ENCODE results near the gene RIOK2.
"Not testable (repeated sequence)": the region's sequence is repeated elsewhere in the genome, so short reads cannot be mapped to it uniquely, and the experiment has no call there.

RIOK2 gene

DNA sequence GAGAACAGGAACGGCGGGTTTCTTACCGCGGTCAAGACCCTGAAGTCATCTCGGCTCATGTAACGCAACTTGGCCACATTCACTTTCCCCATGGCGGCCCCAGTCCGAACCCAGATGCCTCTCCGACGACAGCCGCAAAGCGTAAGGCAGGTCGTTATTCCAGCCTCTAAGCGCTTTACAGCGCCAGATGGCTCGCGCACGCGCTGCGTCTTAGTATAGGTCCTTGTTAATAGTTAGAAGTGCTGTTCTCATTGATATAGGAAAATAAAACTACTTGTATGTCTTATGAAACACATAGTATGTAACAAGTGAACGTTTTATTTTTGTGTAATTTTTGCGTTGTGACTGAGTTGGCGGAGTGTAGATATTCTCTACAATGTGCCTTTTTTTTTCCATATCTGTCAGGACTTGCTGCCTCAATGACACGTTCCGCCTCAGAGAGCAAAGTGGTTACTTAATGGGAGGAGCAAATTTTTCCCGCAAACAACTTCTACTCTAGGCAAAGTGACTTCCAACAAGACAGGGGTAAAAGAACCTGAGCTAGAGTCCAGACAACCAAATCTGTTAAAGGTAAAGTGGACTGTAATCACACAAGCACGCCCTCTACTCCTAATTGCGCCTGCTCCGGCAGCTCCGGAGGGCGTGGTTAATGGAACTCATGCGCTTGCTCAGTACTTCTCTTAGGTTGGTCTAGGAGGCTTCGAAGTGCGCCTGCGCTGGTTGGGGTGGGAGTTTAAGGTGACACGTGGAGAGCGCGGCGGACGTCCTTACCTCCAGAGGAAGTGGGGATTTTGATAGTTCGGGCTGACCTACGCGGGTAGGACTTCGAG is at the start of gene RIOK2:
TSS of gene RIOK2 (minus strand) at position 148 of the 830 bp plus-strand sequence. CDS start at position 92, 56 bp downstream.
- DNase-seq, result peak; percentile 74 to 98 (median 91)

GRCh38 chr5:97231025-97231636 is 48.1 kb upstream of the RIOK2 start:
- peak in 3 of 6 experiments; percentile 7 to 44 (median 36) for DNase-seq

GRCh38 chr5:97229688-97230285 is 46.7 kb upstream of the RIOK2 start:
- DNase-seq, result no peak

GRCh38 chr5:97229196-97229595 is 46.1 kb upstream of the RIOK2 start:
- no peak for DNase-seq

DNA sequence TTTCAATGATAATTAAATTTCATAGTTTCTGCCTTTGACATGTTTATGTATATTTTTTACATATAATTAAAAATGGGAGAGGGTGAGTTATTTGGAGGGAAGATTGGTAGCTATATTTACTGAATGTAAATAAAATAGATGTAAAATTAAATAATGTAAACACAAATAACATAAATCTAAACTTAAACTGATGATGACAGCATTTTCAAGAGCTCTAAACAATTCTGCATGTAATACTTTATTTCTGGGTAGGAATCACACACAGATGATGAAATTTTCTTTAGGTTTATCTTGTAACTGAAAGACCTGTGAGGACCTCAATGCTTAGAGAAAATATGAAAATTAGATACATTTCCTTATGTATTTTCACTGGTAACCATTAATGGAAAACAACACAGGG is 42.2 kb upstream of the RIOK2 start:
- no peak for DNase-seq

DNA sequence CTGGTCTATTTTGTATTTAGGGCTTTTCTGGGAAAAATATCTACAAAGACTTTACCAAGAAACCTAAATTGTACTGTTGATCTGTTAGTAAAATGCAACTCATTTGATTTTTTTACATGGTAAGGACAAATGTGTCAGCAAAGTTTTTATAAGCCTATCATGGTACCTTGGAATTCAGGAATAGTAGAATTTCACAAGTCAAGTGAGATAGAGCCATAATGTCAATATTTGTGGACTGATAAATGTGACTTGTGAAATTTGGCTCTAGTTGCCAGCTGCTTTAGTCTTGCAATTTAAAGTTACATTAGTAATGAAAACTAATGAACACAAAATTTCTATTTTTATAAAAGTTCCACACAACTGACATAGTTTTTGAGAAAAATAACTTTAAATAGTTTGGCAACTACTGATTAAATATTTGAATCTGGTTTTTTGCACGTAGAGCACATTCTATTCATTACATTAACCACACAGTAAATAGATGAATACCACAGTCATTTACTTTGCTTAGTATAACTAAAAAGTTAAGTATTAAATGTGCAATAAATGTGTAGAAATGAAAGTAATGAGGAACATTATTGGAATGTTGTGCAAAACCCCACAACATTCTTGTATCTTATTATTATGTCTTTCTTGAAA is 41.2 kb upstream of the RIOK2 start:
- DNase-seq, result no peak

DNA sequence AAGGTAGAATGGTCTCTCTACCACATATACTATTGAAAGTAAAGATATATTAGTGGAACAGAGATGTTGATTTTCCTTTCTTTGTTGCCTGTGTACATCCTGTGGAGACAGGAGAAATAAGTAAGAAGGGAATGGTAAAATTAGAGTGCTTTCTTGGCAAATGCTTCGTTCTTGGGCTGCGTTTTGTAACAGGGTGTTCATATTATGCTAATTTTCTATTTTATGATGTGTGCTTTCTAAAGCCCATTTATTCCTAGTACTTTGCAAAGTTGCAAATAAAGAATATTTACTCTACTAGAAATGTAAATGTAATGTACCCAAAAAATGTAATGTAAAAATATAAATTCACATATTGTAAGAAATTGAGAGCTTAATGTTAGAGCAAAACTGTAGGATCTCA is 40.5 kb upstream of the RIOK2 start:
- no peak for DNase-seq

DNA sequence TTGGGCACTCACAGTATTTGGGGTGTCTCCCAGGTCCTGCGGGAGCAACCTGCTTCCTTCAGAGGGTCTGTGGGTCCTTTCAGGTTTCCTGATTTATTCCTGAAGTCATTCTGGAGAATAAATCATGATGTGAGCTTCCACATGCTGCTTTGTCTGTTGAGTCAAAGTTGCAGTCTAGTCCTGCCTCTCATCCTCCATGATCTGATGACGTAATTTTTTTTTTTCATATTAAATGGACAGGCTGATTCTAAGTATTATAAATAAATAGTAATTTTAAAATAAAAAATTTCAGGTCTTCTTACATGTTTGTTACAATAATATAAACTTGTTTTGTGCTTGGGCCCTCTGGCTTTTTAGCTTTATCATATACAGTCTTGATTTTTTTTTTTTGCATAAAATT is 26.3 kb upstream of the RIOK2 start:
- no peak for DNase-seq

- DNase-seq, result no peak
Measured at GRCh38 chr5:97208714-97209113, 25.7 kb upstream of the RIOK2 start.

- no peak for DNase-seq
Measured at GRCh38 chr5:97208184-97208713, 25.2 kb upstream of the RIOK2 start.

GRCh38 chr5:97194366-97194765 is 11.3 kb upstream of the RIOK2 start:
- DNase-seq, result no peak

- DNase-seq, result no peak
Measured at GRCh38 chr5:97193355-97193688, 10.3 kb upstream of the RIOK2 start.

DNA sequence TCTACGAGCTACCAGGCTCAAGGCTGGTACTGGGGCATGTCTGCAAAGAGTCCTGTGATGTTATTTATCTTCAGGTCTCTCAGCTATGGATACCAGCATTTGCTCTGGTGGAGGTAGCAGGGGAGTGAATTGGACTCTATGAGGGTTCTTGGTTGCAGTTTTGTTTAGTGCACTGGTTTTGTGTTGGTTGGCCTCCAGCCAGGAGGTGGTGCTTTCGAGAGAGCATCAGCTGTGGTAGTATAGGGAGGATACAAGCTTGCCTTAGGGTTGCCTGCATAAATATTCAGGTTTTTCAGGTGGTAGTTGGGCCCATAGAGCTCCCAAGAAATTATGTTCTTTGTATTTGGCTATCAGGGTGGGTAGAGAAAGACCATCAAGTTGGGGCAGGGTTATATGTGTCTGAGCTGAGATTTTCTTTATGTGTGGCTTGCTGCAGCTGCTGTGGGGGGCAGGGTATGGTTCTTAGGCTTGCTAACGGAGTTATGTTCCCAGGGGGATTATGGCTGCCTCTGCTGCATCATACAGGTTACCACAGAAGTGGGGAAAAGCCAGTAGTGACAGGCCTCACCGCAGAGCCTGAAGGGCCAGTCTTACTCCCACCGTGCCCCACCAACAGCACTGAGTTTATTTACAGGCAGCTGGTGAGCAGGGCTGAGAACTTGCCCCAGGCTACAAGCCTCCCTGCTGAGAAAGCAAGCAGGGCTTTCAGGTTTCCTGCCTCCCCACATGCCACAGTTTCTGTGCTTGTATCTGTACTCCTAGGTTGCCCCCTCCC is 9.7 kb upstream of the RIOK2 start:
- DNase-seq, result no peak

DNA sequence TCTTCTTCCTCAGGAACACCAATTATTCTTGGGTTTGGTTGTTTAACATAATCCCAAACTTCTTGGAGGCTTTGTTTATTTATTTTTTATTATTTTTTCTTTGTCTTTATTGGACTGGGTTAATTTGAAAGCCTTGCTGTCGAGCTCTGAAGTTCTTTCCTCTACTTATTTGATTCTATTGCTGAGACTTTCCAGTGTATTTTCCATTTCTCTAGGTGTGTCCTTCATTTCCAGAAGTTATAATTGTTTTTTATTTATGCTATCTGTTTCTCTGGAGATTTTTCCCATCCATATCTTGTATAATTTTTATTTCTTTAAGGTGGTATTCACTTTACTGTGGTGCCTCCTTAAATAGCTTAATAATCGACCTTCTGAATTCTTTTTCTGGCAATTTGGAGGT is 8.8 kb upstream of the RIOK2 start:
- DNase-seq, result no peak

GRCh38 chr5:97189523-97189922 is 6.5 kb upstream of the RIOK2 start:
- not testable (repeated sequence) for DNase-seq

- no peak for DNase-seq
Measured at GRCh38 chr5:97183930-97184213, 825 bp upstream of the RIOK2 start.

DNA sequence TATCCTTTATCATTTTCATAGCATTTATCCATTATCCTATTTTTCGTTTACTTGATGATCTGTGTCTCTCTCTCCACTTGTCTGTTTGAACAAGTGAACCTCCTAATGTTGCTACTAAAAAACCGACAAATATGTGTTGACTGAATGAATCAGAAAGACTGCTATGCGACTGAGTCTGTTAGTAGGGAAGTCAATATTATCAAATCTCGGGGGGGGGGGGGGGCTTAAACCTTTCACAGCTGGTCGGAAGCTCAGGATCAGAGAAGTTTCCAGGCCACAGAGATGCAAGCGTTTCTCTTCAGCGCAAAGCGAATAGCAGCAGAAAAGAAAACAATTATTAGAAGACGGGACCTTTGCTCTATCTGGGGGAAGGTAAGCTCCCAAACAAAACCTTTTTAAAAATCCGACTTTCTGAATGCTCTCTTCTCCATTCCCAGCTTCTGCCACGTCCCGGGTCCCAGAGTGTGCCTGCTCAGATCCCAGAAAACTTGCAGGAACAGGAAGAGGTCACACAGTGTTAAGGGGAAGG is 412 bp downstream of the RIOK2 start:
- DNase-seq, result no peak

GRCh38 chr5:97181856-97182545 is 1.0 kb downstream of the RIOK2 start:
- DNase-seq, result no peak

GRCh38 chr5:97179457-97179856 is 3.6 kb downstream of the RIOK2 start:
- DNase-seq, result not testable (repeated sequence)

DNA sequence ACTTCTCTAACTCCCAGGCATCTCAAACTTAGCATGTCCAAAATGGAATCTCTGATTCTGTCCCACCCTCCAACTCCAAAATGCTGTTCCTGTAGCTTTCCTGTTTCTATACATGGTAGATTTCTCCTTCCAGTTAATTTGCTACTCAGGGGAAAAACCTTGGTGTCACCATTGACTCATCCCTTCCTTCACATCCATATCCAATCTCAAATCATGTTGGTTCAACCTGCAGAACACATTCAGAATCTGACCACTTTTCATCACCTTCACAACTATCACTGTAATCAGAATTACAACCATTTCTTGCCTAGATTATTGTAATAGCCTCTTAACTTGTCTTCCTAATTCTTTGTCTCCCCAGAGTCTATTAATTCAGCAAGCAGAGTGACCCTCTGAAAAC is 10.8 kb downstream of the RIOK2 start:
- DNase-seq, result no peak

DNA sequence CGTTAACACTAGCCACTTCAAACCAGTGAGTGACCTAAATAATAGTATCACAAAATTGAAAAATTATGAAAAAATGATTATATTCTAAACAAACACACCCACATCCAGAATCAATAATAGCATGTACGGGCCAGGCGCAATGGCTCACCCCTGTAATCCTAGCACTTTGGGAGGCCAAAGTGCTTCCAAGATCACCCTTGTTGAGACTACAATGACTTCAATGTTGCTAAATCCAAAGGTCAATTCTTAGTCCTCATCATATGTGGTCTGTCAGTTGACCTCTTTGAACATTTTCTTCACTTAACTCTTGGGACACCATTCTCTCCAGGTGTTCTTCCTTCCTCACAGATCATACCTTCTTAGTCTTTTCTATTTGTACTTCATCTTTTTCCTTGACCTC is 11.3 kb downstream of the RIOK2 start:
- DNase-seq, result no peak

DNA sequence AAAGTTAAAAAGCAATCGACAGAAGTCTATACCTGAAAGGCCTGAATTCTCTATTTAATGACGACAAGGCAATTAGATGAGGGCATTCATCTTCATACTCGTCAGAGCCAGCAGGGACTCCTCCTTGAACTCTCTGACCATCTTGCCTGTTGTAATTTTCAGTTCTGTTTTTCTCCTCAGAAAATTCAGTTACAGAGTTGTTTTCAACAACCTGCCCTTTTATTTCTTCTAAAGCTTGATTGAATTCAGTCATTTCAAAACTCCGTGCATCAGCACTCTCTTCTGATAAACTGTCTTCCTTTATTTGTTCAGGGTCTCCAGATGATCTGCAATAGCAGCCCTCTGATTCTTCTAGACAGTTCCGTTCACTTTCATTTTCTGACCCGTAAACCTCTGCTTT is 15.6 kb downstream of the RIOK2 start:
- no peak for DNase-seq
